CD4-positive, alpha-beta T cell treated with Interleukin-21 for 1 hour (primary cell): ENCODE results near the gene TLE7.

Experiments
- DNase-seq: peaks from one replicate; pipeline ENCODE4 v3.0.0-alpha.2; 2020

Gene TLE7

DNA sequence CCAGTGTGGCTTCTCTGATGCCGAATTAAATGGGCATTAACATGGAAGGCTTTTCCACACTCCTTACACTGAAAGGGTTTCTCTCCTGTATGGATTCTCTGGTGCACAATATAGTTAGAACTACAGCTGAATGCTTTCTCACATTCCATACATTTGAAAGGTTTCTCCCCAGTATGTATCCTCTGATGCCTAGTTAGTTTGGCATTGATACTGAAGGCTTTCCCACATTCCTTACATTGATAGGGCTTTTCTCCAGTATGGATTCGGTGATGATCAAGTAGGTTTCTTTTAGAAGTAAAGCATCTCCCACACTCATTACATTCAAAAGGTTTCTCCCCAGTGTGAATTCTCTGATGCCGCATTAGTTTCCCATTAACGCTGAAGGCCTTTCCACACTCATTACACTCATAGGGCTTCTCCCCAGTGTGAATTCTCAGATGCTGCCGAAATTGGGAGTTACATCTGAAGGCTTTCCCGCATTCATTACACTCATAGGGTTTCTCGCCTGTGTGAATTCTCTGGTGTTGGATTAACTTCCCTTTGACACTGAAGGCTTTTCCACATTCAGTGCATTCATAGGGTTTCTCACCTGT is 6.5 kb upstream of the TLE7 start:
- no peak for DNase-seq

- no peak for DNase-seq
These were observed 1.9 kb upstream of the TLE7 start for GRCh38 chr16:71443714-71444113.

GRCh38 chr16:71441348-71442050 is 355 bp downstream of the TLE7 start:
- DNase-seq, result no peak

- no peak for DNase-seq
These were observed 1.0 kb downstream of the TLE7 start for GRCh38 chr16:71440669-71441347.

- no peak for DNase-seq
These were observed 2.3 kb downstream of the TLE7 start for GRCh38 chr16:71439523-71439922.

DNA sequence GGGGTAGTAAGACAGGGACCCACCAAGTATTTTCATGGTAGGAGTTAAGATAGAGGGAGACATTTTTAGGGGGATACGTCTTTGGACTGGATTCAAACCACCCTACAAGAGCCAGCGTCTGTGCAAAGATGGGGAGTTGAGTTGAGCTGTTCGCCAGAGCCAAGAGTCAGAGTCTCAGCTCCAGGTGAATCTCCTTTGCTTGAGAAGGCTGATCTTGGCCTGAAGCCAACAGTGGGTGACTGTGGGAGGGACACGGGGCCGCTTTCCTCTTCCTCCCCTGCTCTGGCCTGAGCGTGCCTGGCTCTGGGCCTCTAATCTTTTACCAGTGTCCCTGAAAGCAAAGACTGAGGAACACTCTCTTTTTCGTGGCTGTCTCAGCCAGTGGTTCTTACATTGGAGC is 5.4 kb downstream of the TLE7 start:
- DNase-seq, result no peak

- no peak for DNase-seq
These were observed 8.9 kb downstream of the TLE7 start for GRCh38 chr16:71432906-71433305.

GRCh38 chr16:71431991-71432390 is 9.9 kb downstream of the TLE7 start:
- no peak for DNase-seq

DNA sequence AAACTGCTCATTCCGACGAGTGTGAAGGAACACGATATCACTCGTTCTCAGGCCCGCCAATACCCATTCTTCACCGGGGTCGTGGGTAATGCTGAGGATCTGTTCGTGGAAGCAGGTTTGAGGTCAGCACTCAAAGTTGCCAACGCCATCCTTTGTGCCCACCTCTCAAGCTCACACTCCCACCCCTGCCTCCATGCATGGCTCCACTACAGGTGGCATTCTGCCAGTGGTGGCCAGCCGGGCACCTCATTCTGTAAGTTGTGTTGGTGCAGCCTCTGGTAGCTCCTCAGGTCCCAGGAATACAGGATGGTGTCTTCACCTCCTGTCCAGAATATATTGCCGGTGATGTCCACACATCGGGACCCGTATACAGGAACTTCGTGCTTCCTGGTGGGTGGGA is 10.7 kb downstream of the TLE7 start:
- DNase-seq, result no peak

DNA sequence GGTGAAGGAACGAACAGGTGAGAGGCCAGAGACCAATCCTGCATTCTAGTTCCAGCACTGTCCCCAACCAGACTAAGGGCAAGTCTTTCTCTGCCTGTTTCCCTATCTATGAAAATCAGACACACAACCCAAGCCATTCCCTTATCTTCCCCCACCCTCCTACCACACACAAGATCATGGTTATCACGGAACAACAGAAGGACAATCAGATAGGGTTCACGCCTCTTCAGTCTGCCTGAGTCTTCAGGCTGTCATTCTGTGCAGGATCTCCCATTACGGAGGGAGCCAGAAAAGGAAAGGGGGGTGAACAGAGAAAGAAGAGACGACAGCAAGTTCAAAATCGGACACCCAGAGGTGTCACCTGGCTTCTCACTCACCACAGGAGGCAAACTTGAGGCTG is 11.1 kb downstream of the TLE7 start:
- DNase-seq, result no peak

DNA sequence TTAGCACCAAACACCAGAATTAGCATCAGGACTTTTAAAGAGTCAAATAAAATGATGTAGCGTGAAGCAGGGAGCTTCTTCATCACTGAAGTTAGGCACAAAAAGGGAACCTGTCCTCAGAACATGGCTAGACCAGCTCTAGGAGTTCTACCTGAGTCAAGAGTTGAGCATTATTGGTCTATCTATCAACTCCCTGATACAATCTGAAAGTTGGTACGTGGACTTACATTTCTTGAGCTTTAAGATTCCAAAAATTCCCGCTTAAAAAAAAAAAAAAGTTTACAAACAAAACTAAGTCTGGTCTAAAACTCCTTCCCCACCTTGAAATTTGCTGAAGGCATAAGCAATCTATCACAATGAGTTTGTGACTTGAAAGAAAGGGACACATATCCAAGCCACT is 12.3 kb downstream of the TLE7 start:
- no peak for DNase-seq

DNA sequence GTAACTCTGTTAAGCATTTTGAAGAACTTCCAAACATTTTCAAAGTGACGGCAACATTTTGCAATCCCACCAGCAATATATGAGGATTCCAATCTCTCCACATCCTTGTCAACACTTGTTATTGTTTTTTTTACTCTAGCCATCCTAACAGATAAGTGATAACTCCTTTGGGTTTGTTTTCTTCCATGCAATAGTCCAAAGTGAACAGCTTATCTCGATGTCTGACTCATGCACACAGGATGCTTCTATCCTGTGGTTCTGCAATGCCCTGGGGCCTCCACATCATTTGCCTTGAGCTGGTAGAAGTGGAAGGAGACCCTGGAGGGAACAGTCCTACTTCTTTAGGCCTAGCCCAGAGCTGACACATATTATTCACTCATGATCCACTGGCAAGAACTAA is 13.0 kb downstream of the TLE7 start:
- no peak for DNase-seq

DNA sequence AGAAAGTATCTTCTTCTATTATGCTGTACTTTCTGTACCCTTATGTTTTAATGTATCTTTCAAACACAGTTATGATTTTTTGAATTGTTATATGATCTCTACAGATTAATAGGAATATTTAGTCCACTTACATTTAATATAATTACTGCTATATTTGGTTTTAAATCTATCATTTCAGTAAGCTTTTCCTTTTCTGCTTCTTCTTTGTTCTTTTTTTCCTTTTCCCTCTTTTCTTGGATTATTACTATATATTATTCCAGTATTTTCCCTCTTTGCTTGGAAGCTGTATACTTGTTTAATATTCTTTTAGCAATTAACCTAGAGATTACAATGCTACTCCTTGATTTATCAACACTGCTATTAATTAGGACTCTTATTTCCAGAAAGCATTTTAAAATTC is 13.5 kb downstream of the TLE7 start:
- DNase-seq, result no peak

GRCh38 chr16:71426880-71427615 is 14.8 kb downstream of the TLE7 start:
- DNase-seq, result no peak

- DNase-seq, result peak; percentile 30
These were observed 15.6 kb downstream of the TLE7 start for GRCh38 chr16:71426069-71426879.

- DNase-seq, result no peak
These were observed 16.1 kb downstream of the TLE7 start for GRCh38 chr16:71425746-71426068.

DNA sequence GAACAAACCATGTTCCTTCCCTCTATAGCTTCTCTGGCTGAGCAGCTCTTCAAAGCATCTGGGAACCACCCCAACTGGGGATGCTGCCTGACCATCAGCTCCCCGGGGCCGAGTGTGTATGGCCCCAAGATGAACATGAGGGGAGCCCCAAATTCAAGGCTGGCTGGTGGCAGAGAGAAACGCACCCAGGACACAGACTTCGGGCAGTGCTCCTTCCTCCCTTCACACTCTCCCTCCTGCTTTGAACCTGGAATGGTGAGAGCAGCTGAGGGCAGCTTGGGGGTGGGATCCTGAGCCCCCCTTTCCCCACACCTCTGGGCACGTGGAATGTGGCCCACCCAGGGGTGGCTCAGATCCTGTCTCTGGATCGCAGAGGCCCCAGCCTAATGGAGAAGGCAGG is 17.2 kb downstream of the TLE7 start:
- no peak for DNase-seq

- DNase-seq, result no peak
These were observed 18.0 kb downstream of the TLE7 start for GRCh38 chr16:71423865-71424264.

DNA sequence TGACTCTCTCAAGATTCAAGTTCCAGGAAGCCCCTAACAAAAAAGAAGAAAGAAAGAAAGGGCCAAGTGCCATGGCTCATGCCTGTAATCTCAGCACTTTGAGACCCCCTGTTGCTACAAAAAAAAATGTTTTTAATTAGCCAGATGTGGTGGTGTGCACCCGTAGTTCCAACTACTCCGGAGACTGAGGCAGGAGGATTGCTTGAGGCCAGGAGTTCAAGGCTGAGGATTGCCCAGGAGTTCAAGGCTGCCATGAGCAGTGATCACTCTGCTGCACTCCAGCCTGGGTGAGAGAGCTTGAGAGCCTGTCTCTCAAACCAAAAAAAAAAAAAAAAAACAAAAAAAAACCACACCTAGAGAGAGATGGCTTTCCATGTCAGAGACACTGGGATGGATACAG is 18.8 kb downstream of the TLE7 start:
- no peak for DNase-seq

DNA sequence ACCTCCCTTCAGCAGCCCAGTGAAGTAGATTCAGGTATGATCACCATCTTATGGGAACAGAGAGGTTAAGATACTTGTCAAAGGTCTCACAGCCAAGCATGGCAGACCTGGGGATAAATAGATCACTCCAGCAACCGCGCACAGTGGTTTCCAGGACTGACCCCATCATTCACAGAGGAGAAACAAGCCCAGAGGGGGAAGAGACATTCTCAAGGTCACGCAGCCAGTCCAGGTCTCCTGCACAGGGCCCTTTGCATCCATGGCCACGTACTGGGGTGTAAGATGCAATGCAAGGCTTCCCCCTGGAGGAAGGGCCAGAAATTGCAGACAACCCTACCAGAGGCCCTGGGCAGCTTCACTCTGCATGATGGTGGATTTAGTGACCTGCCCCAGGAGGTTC is 19.9 kb downstream of the TLE7 start:
- peak; percentile 5 for DNase-seq

- no peak for DNase-seq
These were observed 27.8 kb downstream of the TLE7 start for GRCh38 chr16:71414038-71414437.

GRCh38 chr16:71413341-71413740 is 28.5 kb downstream of the TLE7 start:
- no peak for DNase-seq
